H1 (cell line): ENCODE data around the gene CCDC13. TPM values are rescaled to one million over a fixed set of nuclear protein-coding genes. Genes with fewer than 3 reads are reported as not detected.

ENCODE experiments used
- CTCF ChIA-PET: fragments of 300-600 bp; sonication (Branson Sonifier 250); formaldehyde crosslinking; loops from one replicate; lab custom pipeline; 2021; ENCODE audit not compliant: partially characterized antibody; lab: Charles Lee
- POLR2A ChIA-PET: fragments of 300-600 bp; sonication (Branson Sonifier 250); formaldehyde crosslinking; loops from one replicate; lab custom pipeline; 2021; ENCODE audit warnings: inconsistent platforms; ENCODE audit not compliant: partially characterized antibody; lab: Charles Lee
- DNase-seq, 2 experiments: peaks; one replicate each; pipeline versions ENCODE4 v3.0.0 to v3.0.0-alpha.2; 2010 to 2022; ENCODE audit warnings: low spot score in 2 of 2, low read depth in 1 of 2, mixed read lengths in 1 of 2
- FAIRE-seq: peaks from 2 replicates; lab custom pipeline; 2011; peaks lifted over from hg19 to GRCh38; lab: Jason Lieb, UNC
- H2AFZ ChIP-seq: 2 replicates; pipeline ENCODE4 v1.8.1; 2012; ENCODE audit warnings: low read length, inconsistent platforms
- H2AK5ac ChIP-seq: 2 replicates; pipeline ENCODE4 v1.6.1; 2013; ENCODE audit warnings: low read depth, low read length
- H2BK120ac ChIP-seq: replicated peaks from 2 replicates; pipeline ENCODE3; 2013; ENCODE audit warnings: low read depth, low read length, inconsistent platforms
- H2BK12ac ChIP-seq: 2 replicates; pipeline ENCODE4 v1.6.1; 2013; ENCODE audit warnings: low read depth, low read length
- H2BK15ac ChIP-seq: 2 replicates; pipeline ENCODE4 v1.6.1; 2013; ENCODE audit warnings: low read length
- H2BK20ac ChIP-seq: 2 replicates; pipeline ENCODE4 v1.6.1; 2013; ENCODE audit warnings: low read length
- H2BK5ac ChIP-seq: 2 replicates; pipeline ENCODE4 v1.6.1; 2013; ENCODE audit warnings: low read depth, low read length
- H3K14ac ChIP-seq: 2 replicates; pipeline ENCODE4 v1.6.1; 2013; ENCODE audit warnings: inconsistent platforms; ENCODE audit not compliant: insufficient read length
- H3K18ac ChIP-seq: 2 replicates; pipeline ENCODE4 v1.6.1; 2013; ENCODE audit warnings: low read length; ENCODE audit errors: extremely low read depth
- H3K23ac ChIP-seq: 2 replicates; pipeline ENCODE4 v1.6.1; 2013; ENCODE audit warnings: inconsistent platforms; ENCODE audit not compliant: insufficient read length
- H3K23me2 ChIP-seq: 2 replicates; pipeline ENCODE4 v1.6.1; 2013; ENCODE audit warnings: low read depth, low read length
- H3K27ac ChIP-seq: 2 replicates; pipeline ENCODE4 v1.6.1; 2011; ENCODE audit warnings: low read depth, low read length, inconsistent platforms
- H3K27me3 ChIP-seq, 4 experiments: replicated peaks in 1 of 4; 1 replicate in 1 of 4; 2 replicates in 3 of 4; pipeline versions ENCODE4 v1.6.1 to v1.8.1; 2011 to 2013; ENCODE audit warnings: low read length in 3 of 4, mild to moderate bottlenecking in 3 of 4, inconsistent platforms in 2 of 4, mixed read lengths in 2 of 4, moderate library complexity in 1 of 4; ENCODE audit not compliant: control insufficient read depth in 3 of 4, insufficient read depth in 3 of 4; ENCODE audit errors: extremely low read depth in 1 of 4
- H3K36me3 ChIP-seq, 4 experiments: 2 replicates each; pipeline versions ENCODE4 v1.6.1 to v1.8.1; 2011 to 2013; ENCODE audit warnings: mild to moderate bottlenecking in 4 of 4, low read length in 3 of 4, moderate library complexity in 2 of 4, control low read depth in 1 of 4, inconsistent platforms in 1 of 4; ENCODE audit not compliant: insufficient read depth in 4 of 4, control insufficient read depth in 2 of 4
- H3K4ac ChIP-seq: replicated peaks from 2 replicates; pipeline ENCODE3; 2013; ENCODE audit warnings: low read length, low read depth, mixed read lengths, inconsistent platforms; ENCODE audit not compliant: insufficient read length
- H3K4me1 ChIP-seq, 4 experiments: replicated peaks in 1 of 4; 1 replicate in 1 of 4; 2 replicates in 3 of 4; pipeline versions ENCODE4 v1.6.1 to v1.8.1; 2011 to 2013; ENCODE audit warnings: low read length in 3 of 4, inconsistent platforms in 2 of 4, mixed read lengths in 1 of 4; ENCODE audit not compliant: insufficient read depth in 4 of 4, control insufficient read depth in 3 of 4
- H3K4me2 ChIP-seq, 2 experiments: 2 replicates each; pipeline versions ENCODE4 v1.6.1 to v1.8.1; 2011 to 2013; ENCODE audit warnings: low read depth in 2 of 2, low read length in 2 of 2, control low read depth in 1 of 2, inconsistent platforms in 1 of 2, mild to moderate bottlenecking in 1 of 2; ENCODE audit not compliant: insufficient read depth in 1 of 2
- H3K4me3 ChIP-seq, 4 experiments: fragments of 200-600, 300-600 bp in 1 of 4; sonication (generic), shearing (Covaris generic), sonication (Bioruptor Twin) in 1 of 4; 2 replicates each; pipeline versions ENCODE4 v1.5.1 to v1.8.1; 2011 to 2016; ENCODE audit warnings: low read length in 4 of 4, low read depth in 3 of 4, control low read depth in 2 of 4, inconsistent platforms in 2 of 4, mild to moderate bottlenecking in 2 of 4, mixed read lengths in 1 of 4, moderate library complexity in 1 of 4; ENCODE audit not compliant: insufficient read depth in 2 of 4; ENCODE audit errors: extremely low read depth in 1 of 4
- H3K56ac ChIP-seq: replicated peaks from 2 replicates; pipeline ENCODE3; 2013; ENCODE audit warnings: low read depth, mild to moderate bottlenecking, mixed read lengths, low read length, inconsistent platforms; ENCODE audit not compliant: insufficient read length
- H3K79me1 ChIP-seq: 2 replicates; pipeline ENCODE4 v1.6.1; 2013; ENCODE audit warnings: low read depth, low read length, control low read depth
- H3K79me2 ChIP-seq, 2 experiments: 2 replicates each; pipeline versions ENCODE4 v1.6.1 to v1.8.1; 2012 to 2013; ENCODE audit warnings: low read length in 2 of 2, mild to moderate bottlenecking in 2 of 2, inconsistent platforms in 1 of 2; ENCODE audit not compliant: insufficient read depth in 2 of 2, control insufficient read depth in 1 of 2
- H3K9ac ChIP-seq, 4 experiments: replicated peaks in 1 of 4; 1 replicate in 1 of 4; 2 replicates in 3 of 4; pipeline versions ENCODE4 v1.6.1 to v1.8.1; 2011 to 2013; ENCODE audit warnings: low read depth in 3 of 4, low read length in 3 of 4, control low read depth in 2 of 4, mild to moderate bottlenecking in 2 of 4, moderate library complexity in 2 of 4, inconsistent platforms in 1 of 4; ENCODE audit errors: extremely low read depth in 1 of 4
- H3K9me3 ChIP-seq, 2 experiments: 2 replicates each; pipeline versions ENCODE4 v1.6.1 to v1.8.1; 2012 to 2013; ENCODE audit warnings: mild to moderate bottlenecking in 2 of 2, moderate library complexity in 2 of 2, control low read depth in 1 of 2, inconsistent platforms in 1 of 2, low read depth in 1 of 2, low read length in 1 of 2, mixed read lengths in 1 of 2; ENCODE audit not compliant: insufficient read depth in 2 of 2
- H4K20me1 ChIP-seq, 2 experiments: replicated peaks in 1 of 2; 2 replicates each; pipeline versions ENCODE3 to v1.8.1; 2011 to 2013; ENCODE audit warnings: inconsistent platforms in 2 of 2, low read length in 2 of 2, mild to moderate bottlenecking in 1 of 2; ENCODE audit not compliant: insufficient read depth in 2 of 2, control insufficient read depth in 1 of 2
- H4K5ac ChIP-seq: 2 replicates; pipeline ENCODE4 v1.6.1; 2013; ENCODE audit warnings: low read length, low read depth, mixed read lengths, inconsistent platforms; ENCODE audit not compliant: insufficient read length
- H4K8ac ChIP-seq: 2 replicates; pipeline ENCODE4 v1.8.0; 2013; ENCODE audit warnings: mild to moderate bottlenecking, moderate library complexity, low read length, inconsistent platforms; ENCODE audit not compliant: insufficient read depth; ENCODE audit errors: extremely low read depth
- H4K91ac ChIP-seq: replicated peaks from 2 replicates; pipeline ENCODE3; 2013; ENCODE audit warnings: low read length, mixed read lengths, inconsistent platforms; ENCODE audit not compliant: insufficient read length
- ATF3 ChIP-seq: IDR thresholded peaks from 2 replicates; pipeline ENCODE4 v1.6.1; 2011; ENCODE audit warnings: low read depth, mild to moderate bottlenecking, low read length; ENCODE audit not compliant: insufficient read depth
- CBX5 ChIP-seq: fragments of 300-800, 300-1000 bp; sonication (generic); IDR thresholded peaks from 2 replicates; pipeline ENCODE4 v1.7.1; 2016; ENCODE audit warnings: antibody characterized with exemption, low read length, low read depth
- CHD2 ChIP-seq: IDR thresholded peaks from 2 replicates; pipeline ENCODE4 v1.6.1; 2012; ENCODE audit warnings: low read length, improper control_type of control experiment
- SP4 ChIP-seq: IDR thresholded peaks from 2 replicates; pipeline ENCODE4 v1.6.1; 2012; ENCODE audit warnings: low read length, inconsistent platforms
- WGBS, 2 experiments: shearing (Covaris generic) in 1 of 2; methylation state at CpG; one replicate each; pipeline versions ENCODE4 v1.1.6 to v1.1.7; 2013 to 2015; ENCODE audit warnings: low lambda C conversion rate in 2 of 2, mixed read lengths in 2 of 2, inconsistent platforms in 1 of 2, low coverage in 1 of 2, missing lambda C conversion rate in 1 of 2; ENCODE audit not compliant: insufficient replicate concordance in 2 of 2, insufficient coverage in 1 of 2, insufficient read length in 1 of 2; ENCODE audit errors: extremely low coverage in 1 of 2, missing lambda C conversion rate in 1 of 2; 5-methylcytosine and 5-hydroxymethylcytosine counted together
- polyA plus RNA-seq, 7 experiments: library from polyadenylated mRNA; depleted of rRNA in 3 of 7; stranded (reverse) in 5 of 7; unstranded in 2 of 7; fragments of >200 nt in 5 of 7; fragments of 200-250 nt in 2 of 7; gene quantifications; 1 replicate in 5 of 7; 2 replicates in 1 of 7; 4 replicates in 1 of 7; pipeline versions ENCODE4 v1.2.1 to v1.2.3, GENCODE V29; 2011 to 2013; ENCODE audit warnings: missing spikeins in 2 of 7, mixed read lengths in 2 of 7
- total RNA-seq: library from RNA; stranded (reverse); fragmentation: NEBNext Ultra II Directional; extraction: Animal tissue kit (Norgen Biotek cat#: 25700); gene quantifications from 2 replicates; pipeline ENCODE4 v1.2.1, GENCODE V29; 2021

CCDC13 gene
- total and polyA plus RNA-seq, 2 of the 8 experiments (the other 6 are each of a cell fraction or from before 2014, with no cell fraction given), result 0.06 TPM; not detected in 1

GRCh38 chr3:42815826-42816225 lies 42.8 kb upstream of the CCDC13 start:
- H3K36me3 ChIP-seq, result no peaks in the 10 kb centered on the region; a peak in 1 of 8 replicates
- no peak overlapping the region for H2BK120ac ChIP-seq
- no peak overlapping the region for H3K56ac ChIP-seq
- H2BK20ac ChIP-seq, result no peak overlapping the region
- no peaks in the 10 kb centered on the region for H3K23me2 ChIP-seq
- no peak overlapping the region for H3K4me3 ChIP-seq
- peaks cover 0 to 4% (median 2%) of the 10 kb centered on the region in 4 experiments; a peak in 2 of 7 replicates for H3K4me1 ChIP-seq
- CTCF ChIA-PET, result interaction anchor here (0.7 to 1.9 kb wide), 4 partner anchors 9 to 60 kb away, joined by 3 to 5 read pairs (median 4); no protein-coding TSS in a partner anchor
- POLR2A ChIA-PET, result interaction anchor here (0.6 to 0.7 kb wide), 3 partner anchors 14 to 197 kb away, joined by 3 to 4 read pairs (median 3); no protein-coding TSS in a partner anchor
- H4K5ac ChIP-seq, result no peak overlapping the region
- H3K23ac ChIP-seq, result no peak overlapping the region
- no peak overlapping the region for H3K18ac ChIP-seq
- no peak overlapping the region for H2AK5ac ChIP-seq
- H3K4me2 ChIP-seq, result no peak overlapping the region
- no peak overlapping the region for H3K14ac ChIP-seq
- no peak overlapping the region for H4K91ac ChIP-seq
- no peak overlapping the region for H2BK5ac ChIP-seq
- H4K8ac ChIP-seq, result no peak overlapping the region
- H3K9me3 ChIP-seq, result no peaks in the 10 kb centered on the region
- FAIRE-seq (no peak), DNase-seq (no peak)
- H3K9ac ChIP-seq, result no peak overlapping the region
- H3K79me1 ChIP-seq, result no peaks in the 10 kb centered on the region
- no peak overlapping the region for H3K27ac ChIP-seq
- no peaks in the 10 kb centered on the region for H4K20me1 ChIP-seq
- no peaks in the 10 kb centered on the region for H3K79me2 ChIP-seq
- H2BK15ac ChIP-seq, result no peak overlapping the region
- 79% methylated on average over 2 of the region's 2 CpGs; no CpG with 5 or more reads in 1 of the 2 experiments for WGBS, 2 experiments
- no peak overlapping the region for H2AFZ ChIP-seq
- H2BK12ac ChIP-seq, result no peak overlapping the region
- H3K27me3 ChIP-seq, result no peaks in the 10 kb centered on the region; a peak in 1 of 7 replicates
- TF ChIP-seq SP4, result no peak
- TF ChIP-seq CBX5, result no peak
- TF ChIP-seq ATF3, result no peak
- no peak for TF ChIP-seq CHD2
- TF ChIP-seq, all 59 proteins: peak for 0
- H3K4ac ChIP-seq, result no peak overlapping the region
